ENCODE data around the gene KDM5A.

KDM5A gene

DNA sequence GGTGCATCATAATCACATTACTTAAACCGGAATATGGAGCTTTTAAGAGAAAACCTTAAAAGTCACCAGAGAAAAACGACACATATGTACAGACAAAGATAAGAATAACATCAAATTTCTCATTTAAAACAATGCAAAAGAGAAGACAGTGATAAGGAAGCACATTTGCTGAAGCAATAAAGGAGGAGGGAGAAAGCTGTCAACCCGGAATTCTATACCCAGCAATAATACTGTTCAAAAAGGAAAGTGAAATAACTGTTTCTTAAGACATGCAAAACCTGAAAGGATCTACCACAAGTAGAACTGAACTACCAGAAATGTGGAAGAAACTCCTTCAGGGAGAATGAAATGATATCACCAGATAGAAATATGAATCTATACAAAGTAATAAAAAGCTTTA, 141.8 kb downstream of the KDM5A start:
- no peak for TF ChIP-seq CTCF (IDR thresholded peaks at IDR 0.05; ENCODE audit: borderline replicate concordance, insufficient read depth, low read depth, low read length)
- H3K4me3 ChIP-seq (ENCODE audit: low read depth, low read length) = no peak overlapping the region

DNA sequence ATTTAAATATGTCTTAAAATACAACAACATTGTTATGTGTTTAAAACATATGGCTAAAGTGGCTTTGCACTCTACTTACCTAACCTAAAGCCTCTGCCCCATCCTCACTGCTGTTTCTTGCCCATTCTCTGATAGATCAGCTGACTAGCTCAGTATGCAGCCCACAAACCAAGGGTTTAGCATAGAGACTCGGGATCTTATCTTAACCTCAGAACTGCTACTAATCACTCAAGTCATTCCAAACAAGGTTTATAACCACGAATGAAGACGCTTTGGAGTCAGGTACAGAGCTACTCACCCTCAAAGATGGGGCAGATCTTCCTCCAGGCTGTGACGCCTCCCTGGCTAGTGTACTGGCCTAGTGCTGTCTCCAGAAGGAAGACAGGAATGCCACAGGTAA, 145.7 kb downstream of the KDM5A start:
- no peak for TF ChIP-seq CTCF (IDR thresholded peaks at IDR 0.05; ENCODE audit: borderline replicate concordance, insufficient read depth, low read depth, low read length)
- H3K4me3 ChIP-seq (ENCODE audit: low read depth, low read length) = no peak overlapping the region

DNA sequence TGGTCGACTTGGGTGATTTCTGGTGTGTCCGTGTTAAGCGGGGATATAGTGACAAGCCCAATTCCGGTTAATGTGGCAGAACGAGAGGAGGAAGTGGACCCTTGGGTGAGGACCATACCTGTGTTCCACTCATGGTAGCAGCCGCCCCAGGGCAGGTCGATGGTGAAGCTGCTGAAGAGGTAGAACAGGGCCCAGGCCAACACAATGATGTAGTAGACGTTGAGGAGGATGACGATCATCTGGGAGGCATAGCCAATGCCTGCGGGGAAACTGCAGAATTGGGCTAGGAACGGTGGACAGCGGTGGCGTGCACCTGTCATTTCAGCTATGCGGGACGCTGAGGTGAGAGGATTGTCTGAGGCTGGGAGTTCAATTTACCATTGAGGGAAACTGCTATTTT, 146.6 kb downstream of the KDM5A start:
- TF ChIP-seq CTCF (IDR thresholded peaks at IDR 0.05; ENCODE audit: borderline replicate concordance, insufficient read depth, low read depth, low read length) = no peak

DNA sequence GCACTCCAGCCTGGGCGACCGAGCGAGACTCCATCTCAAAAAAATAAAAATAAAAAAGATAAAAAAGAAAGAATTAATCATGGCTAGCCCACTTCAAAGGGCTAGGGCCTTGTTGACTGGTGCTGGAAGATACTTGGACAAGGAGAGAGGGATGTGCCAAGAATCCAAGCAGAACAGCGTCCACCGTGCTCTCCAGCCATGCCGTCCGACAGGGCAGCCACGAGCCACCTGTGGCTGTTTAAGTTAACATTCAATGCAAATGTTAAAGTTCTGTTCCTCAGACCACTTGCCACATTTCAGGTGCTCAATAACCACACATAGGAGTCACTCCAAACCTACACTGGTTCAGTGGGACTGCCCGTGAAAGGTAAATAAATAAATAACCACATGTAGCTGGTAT, 147.9 kb downstream of the KDM5A start:
- no peak for TF ChIP-seq CTCF (IDR thresholded peaks at IDR 0.05; ENCODE audit: borderline replicate concordance, insufficient read depth, low read depth, low read length)
- no peak overlapping the region for H3K4me3 ChIP-seq (ENCODE audit: low read depth, low read length)

More for the DNA sequence above, 146.6 kb downstream of the KDM5A start:
- no peak overlapping the region for H3K4me3 ChIP-seq (ENCODE audit: low read depth, low read length)

- no peak overlapping the region for H3K4me3 ChIP-seq (ENCODE audit: low read depth, low read length)
- no peak for TF ChIP-seq CTCF (IDR thresholded peaks at IDR 0.05; ENCODE audit: borderline replicate concordance, insufficient read depth, low read depth, low read length)
These were observed 148.6 kb downstream of the KDM5A start for GRCh38 chr12:240566-240965.

GRCh38 chr12:238736-239398, 150.3 kb downstream of the KDM5A start:
- no peak overlapping the region for H3K4me3 ChIP-seq (ENCODE audit: low read depth, low read length)
- TF ChIP-seq CTCF (IDR thresholded peaks at IDR 0.05; ENCODE audit: borderline replicate concordance, insufficient read depth, low read depth, low read length) = no peak

GRCh38 chr12:238116-238515, 151.0 kb downstream of the KDM5A start:
- H3K4me3 ChIP-seq (ENCODE audit: low read depth, low read length) = no peak overlapping the region

More at GRCh38 chr12:238116-238515, 151.0 kb downstream of the KDM5A start:
- no peak for TF ChIP-seq CTCF (IDR thresholded peaks at IDR 0.05; ENCODE audit: borderline replicate concordance, insufficient read depth, low read depth, low read length)

Measured in GM12875 (cell line).